H1 (cell line): Measurements from ENCODE around the gene COA1. TPM values are rescaled to one million over a fixed set of nuclear protein-coding genes. Genes with fewer than 3 reads are reported as not detected.

Experiments used
- BCL11A ChIP-seq, 2 experiments: IDR thresholded peaks; one replicate each; pipeline ENCODE4 v1.6.1; 2011; ENCODE audit warnings: low read depth in 2 of 2, low read length in 2 of 2, mild to moderate bottlenecking in 2 of 2
- SIN3A ChIP-seq, 2 experiments: IDR thresholded peaks in 1 of 2; conservative IDR thresholded peaks in 1 of 2; 2 replicates each; pipeline ENCODE4 v1.6.1; 2011 to 2012; ENCODE audit warnings: low read length in 2 of 2, improper control_type of control experiment in 1 of 2, low read depth in 1 of 2, mild to moderate bottlenecking in 1 of 2
- TEAD4 ChIP-seq: IDR thresholded peaks from 2 replicates; pipeline ENCODE4 v1.6.1; 2012; ENCODE audit warnings: low read depth, low read length, inconsistent platforms, mixed read lengths
- polyA plus RNA-seq, 7 experiments: library from polyadenylated mRNA; depleted of rRNA in 3 of 7; stranded (reverse) in 5 of 7; unstranded in 2 of 7; fragments of >200 nt in 5 of 7; fragments of 200-250 nt in 2 of 7; gene quantifications; 1 replicate in 5 of 7; 2 replicates in 1 of 7; 4 replicates in 1 of 7; pipeline versions ENCODE4 v1.2.1 to v1.2.3, GENCODE V29; 2011 to 2013; ENCODE audit warnings: missing spikeins in 2 of 7, mixed read lengths in 2 of 7
- total RNA-seq: library from RNA; stranded (reverse); fragmentation: NEBNext Ultra II Directional; extraction: Animal tissue kit (Norgen Biotek cat#: 25700); gene quantifications from 2 replicates; pipeline ENCODE4 v1.2.1, GENCODE V29; 2021
- TF ChIP-seq, protein P1 (sequence below): fragments of 300-600 bp; sonication (generic); IDR thresholded peaks from 2 replicates; pipeline ENCODE4 v1.7.1; 2012; ENCODE audit warnings: low read length, moderate library complexity, mild to moderate bottlenecking, inconsistent platforms; ENCODE audit not compliant: insufficient replicate concordance
- TF ChIP-seq, protein P2 (sequence below): IDR thresholded peaks from 2 replicates; pipeline ENCODE4 v1.6.1; 2011; ENCODE audit warnings: low read depth, mild to moderate bottlenecking, low read length; ENCODE audit not compliant: insufficient read depth

Gene COA1
- total and polyA plus RNA-seq, 2 of the 8 experiments (the other 6 are each of a cell fraction or from before 2014, with no cell fraction given): 98.6 to 143 TPM

DNA sequence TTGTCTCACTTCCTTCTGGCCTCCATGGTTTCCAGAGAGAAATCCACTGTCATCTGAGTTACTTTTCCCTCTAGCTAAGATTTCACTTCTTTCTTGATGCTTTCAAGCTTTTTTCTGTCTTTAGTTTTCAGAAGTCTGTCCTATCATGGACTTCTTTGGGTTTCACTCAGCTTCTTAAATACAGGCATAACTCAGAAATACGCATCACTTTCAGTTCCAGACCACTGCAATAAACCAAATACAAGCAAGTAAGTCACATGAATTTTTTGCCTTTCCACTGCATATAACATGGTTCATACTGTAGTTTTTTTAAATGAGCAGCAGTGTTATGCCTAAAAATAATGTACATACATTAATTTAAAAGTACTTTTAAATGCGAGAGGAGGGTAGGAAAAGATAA, 97.8 kb downstream of the COA1 start (continued):
- TF ChIP-seq, protein P1, sequence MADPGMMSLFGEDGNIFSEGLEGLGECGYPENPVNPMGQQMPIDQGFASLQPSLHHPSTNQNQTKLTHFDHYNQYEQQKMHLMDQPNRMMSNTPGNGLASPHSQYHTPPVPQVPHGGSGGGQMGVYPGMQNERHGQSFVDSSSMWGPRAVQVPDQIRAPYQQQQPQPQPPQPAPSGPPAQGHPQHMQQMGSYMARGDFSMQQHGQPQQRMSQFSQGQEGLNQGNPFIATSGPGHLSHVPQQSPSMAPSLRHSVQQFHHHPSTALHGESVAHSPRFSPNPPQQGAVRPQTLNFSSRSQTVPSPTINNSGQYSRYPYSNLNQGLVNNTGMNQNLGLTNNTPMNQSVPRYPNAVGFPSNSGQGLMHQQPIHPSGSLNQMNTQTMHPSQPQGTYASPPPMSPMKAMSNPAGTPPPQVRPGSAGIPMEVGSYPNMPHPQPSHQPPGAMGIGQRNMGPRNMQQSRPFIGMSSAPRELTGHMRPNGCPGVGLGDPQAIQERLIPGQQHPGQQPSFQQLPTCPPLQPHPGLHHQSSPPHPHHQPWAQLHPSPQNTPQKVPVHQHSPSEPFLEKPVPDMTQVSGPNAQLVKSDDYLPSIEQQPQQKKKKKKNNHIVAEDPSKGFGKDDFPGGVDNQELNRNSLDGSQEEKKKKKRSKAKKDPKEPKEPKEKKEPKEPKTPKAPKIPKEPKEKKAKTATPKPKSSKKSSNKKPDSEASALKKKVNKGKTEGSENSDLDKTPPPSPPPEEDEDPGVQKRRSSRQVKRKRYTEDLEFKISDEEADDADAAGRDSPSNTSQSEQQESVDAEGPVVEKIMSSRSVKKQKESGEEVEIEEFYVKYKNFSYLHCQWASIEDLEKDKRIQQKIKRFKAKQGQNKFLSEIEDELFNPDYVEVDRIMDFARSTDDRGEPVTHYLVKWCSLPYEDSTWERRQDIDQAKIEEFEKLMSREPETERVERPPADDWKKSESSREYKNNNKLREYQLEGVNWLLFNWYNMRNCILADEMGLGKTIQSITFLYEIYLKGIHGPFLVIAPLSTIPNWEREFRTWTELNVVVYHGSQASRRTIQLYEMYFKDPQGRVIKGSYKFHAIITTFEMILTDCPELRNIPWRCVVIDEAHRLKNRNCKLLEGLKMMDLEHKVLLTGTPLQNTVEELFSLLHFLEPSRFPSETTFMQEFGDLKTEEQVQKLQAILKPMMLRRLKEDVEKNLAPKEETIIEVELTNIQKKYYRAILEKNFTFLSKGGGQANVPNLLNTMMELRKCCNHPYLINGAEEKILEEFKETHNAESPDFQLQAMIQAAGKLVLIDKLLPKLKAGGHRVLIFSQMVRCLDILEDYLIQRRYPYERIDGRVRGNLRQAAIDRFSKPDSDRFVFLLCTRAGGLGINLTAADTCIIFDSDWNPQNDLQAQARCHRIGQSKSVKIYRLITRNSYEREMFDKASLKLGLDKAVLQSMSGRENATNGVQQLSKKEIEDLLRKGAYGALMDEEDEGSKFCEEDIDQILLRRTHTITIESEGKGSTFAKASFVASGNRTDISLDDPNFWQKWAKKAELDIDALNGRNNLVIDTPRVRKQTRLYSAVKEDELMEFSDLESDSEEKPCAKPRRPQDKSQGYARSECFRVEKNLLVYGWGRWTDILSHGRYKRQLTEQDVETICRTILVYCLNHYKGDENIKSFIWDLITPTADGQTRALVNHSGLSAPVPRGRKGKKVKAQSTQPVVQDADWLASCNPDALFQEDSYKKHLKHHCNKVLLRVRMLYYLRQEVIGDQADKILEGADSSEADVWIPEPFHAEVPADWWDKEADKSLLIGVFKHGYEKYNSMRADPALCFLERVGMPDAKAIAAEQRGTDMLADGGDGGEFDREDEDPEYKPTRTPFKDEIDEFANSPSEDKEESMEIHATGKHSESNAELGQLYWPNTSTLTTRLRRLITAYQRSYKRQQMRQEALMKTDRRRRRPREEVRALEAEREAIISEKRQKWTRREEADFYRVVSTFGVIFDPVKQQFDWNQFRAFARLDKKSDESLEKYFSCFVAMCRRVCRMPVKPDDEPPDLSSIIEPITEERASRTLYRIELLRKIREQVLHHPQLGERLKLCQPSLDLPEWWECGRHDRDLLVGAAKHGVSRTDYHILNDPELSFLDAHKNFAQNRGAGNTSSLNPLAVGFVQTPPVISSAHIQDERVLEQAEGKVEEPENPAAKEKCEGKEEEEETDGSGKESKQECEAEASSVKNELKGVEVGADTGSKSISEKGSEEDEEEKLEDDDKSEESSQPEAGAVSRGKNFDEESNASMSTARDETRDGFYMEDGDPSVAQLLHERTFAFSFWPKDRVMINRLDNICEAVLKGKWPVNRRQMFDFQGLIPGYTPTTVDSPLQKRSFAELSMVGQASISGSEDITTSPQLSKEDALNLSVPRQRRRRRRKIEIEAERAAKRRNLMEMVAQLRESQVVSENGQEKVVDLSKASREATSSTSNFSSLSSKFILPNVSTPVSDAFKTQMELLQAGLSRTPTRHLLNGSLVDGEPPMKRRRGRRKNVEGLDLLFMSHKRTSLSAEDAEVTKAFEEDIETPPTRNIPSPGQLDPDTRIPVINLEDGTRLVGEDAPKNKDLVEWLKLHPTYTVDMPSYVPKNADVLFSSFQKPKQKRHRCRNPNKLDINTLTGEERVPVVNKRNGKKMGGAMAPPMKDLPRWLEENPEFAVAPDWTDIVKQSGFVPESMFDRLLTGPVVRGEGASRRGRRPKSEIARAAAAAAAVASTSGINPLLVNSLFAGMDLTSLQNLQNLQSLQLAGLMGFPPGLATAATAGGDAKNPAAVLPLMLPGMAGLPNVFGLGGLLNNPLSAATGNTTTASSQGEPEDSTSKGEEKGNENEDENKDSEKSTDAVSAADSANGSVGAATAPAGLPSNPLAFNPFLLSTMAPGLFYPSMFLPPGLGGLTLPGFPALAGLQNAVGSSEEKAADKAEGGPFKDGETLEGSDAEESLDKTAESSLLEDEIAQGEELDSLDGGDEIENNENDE: no peak
- TF ChIP-seq TEAD4: no peak
- TF ChIP-seq BCL11A (IDR thresholded peaks at IDR 0.05; ENCODE audit: low read depth in 2 of 2, low read length in 2 of 2): no peak
- TF ChIP-seq, protein P2, sequence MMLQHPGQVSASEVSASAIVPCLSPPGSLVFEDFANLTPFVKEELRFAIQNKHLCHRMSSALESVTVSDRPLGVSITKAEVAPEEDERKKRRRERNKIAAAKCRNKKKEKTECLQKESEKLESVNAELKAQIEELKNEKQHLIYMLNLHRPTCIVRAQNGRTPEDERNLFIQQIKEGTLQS: no peak
- no peak for TF ChIP-seq SIN3A (conservative IDR thresholded peaks at IDR 0.05 in 1 of 2, IDR thresholded peaks at IDR 0.05 in 1 of 2; ENCODE audit: low read depth in 1 of 2, low read length in 2 of 2)
- TF ChIP-seq, all 59 proteins: peak for 0
